ENCODE results near the gene OR52K2. TPM values are rescaled to one million over a fixed set of nuclear protein-coding genes. Genes with fewer than 3 reads are reported as not detected.

OR52K2 gene
- total RNA-seq, 1 donor = not detected

GRCh38 chr11:4455419-4455818 lies 6.3 kb downstream of the OR52K2 start:
- no peak overlapping the region for H3K4me2 ChIP-seq (ENCODE audit: insufficient read depth, low read length)
- no peaks in the 10 kb centered on the region for H3K79me2 ChIP-seq (ENCODE audit: insufficient read depth, low read length)
- no peaks in the 10 kb centered on the region for H3K27me3 ChIP-seq (ENCODE audit: insufficient read depth, low read length)
- TF ChIP-seq CTCF (IDR thresholded peaks at IDR 0.05; ENCODE audit: extremely low read depth, low read depth, low read length) = no peak
- H4K20me1 ChIP-seq (ENCODE audit: insufficient read depth, low read length) = no peaks in the 10 kb centered on the region
- DNase-seq (ENCODE audit: insufficient read length, low spot score, missing footprints) = no peak
- no peaks in the 10 kb centered on the region for H3K36me3 ChIP-seq (ENCODE audit: insufficient read depth, low read length)
- no peak overlapping the region for H3K27ac ChIP-seq (ENCODE audit: low read depth, low read length)
- no peaks in the 10 kb centered on the region for H3K9me3 ChIP-seq (ENCODE audit: low read depth, low read length)
- no peak overlapping the region for H2AFZ ChIP-seq (ENCODE audit: low read length)
- H3K4me1 ChIP-seq (ENCODE audit: insufficient read depth, low read length) = no peaks in the 10 kb centered on the region
- no peak overlapping the region for H3K4me3 ChIP-seq (ENCODE audit: insufficient read depth, low read length)

GRCh38 chr11:4459500-4459899 lies 10.4 kb downstream of the OR52K2 start:
- Histone ChIP-seq H3K79me2 (ENCODE audit: insufficient read depth, low read length) (no peaks in the 10 kb centered on the region), H3K27me3 (ENCODE audit: insufficient read depth, low read length) (no peaks in the 10 kb centered on the region), H4K20me1 (ENCODE audit: insufficient read depth, low read length) (no peaks in the 10 kb centered on the region), H2AFZ (ENCODE audit: low read length) (no peak overlapping the region), H3K9me3 (ENCODE audit: low read depth, low read length) (peaks cover 3% of the 10 kb centered on the region), H3K27ac (ENCODE audit: low read depth, low read length) (no peak overlapping the region), H3K4me1 (ENCODE audit: insufficient read depth, low read length) (no peaks in the 10 kb centered on the region), H3K36me3 (ENCODE audit: insufficient read depth, low read length) (no peaks in the 10 kb centered on the region), H3K4me3 (ENCODE audit: insufficient read depth, low read length) (no peak overlapping the region), H3K4me2 (ENCODE audit: insufficient read depth, low read length) (no peak overlapping the region)
- DNase-seq (ENCODE audit: insufficient read length, low spot score, missing footprints) = no peak
- TF ChIP-seq CTCF (IDR thresholded peaks at IDR 0.05; ENCODE audit: extremely low read depth, low read depth, low read length) = no peak

GRCh38 chr11:4460151-4460550 lies 11.1 kb downstream of the OR52K2 start:
- Histone ChIP-seq H3K9me3 (ENCODE audit: low read depth, low read length) (peaks cover 3% of the 10 kb centered on the region), H4K20me1 (ENCODE audit: insufficient read depth, low read length) (no peaks in the 10 kb centered on the region), H3K79me2 (ENCODE audit: insufficient read depth, low read length) (no peaks in the 10 kb centered on the region), H3K4me2 (ENCODE audit: insufficient read depth, low read length) (no peak overlapping the region), H3K27me3 (ENCODE audit: insufficient read depth, low read length) (no peaks in the 10 kb centered on the region), H2AFZ (ENCODE audit: low read length) (no peak overlapping the region), H3K27ac (ENCODE audit: low read depth, low read length) (no peak overlapping the region), H3K36me3 (ENCODE audit: insufficient read depth, low read length) (no peaks in the 10 kb centered on the region), H3K4me3 (ENCODE audit: insufficient read depth, low read length) (no peak overlapping the region), H3K4me1 (ENCODE audit: insufficient read depth, low read length) (no peaks in the 10 kb centered on the region)
- no peak for DNase-seq (ENCODE audit: insufficient read length, low spot score, missing footprints)
- TF ChIP-seq CTCF (IDR thresholded peaks at IDR 0.05; ENCODE audit: extremely low read depth, low read depth, low read length) = no peak

GRCh38 chr11:4464216-4465159 lies 15.4 kb downstream of the OR52K2 start:
- Histone ChIP-seq H3K27me3 (ENCODE audit: insufficient read depth, low read length) (no peaks in the 10 kb centered on the region), H3K27ac (ENCODE audit: low read depth, low read length) (no peak overlapping the region), H3K79me2 (ENCODE audit: insufficient read depth, low read length) (no peaks in the 10 kb centered on the region), H3K9me3 (ENCODE audit: low read depth, low read length) (peaks cover 3% of the 10 kb centered on the region), H4K20me1 (ENCODE audit: insufficient read depth, low read length) (no peaks in the 10 kb centered on the region), H3K36me3 (ENCODE audit: insufficient read depth, low read length) (no peaks in the 10 kb centered on the region), H3K4me3 (ENCODE audit: insufficient read depth, low read length) (no peak overlapping the region), H3K4me1 (ENCODE audit: insufficient read depth, low read length) (no peaks in the 10 kb centered on the region), H3K4me2 (ENCODE audit: insufficient read depth, low read length) (no peak overlapping the region), H2AFZ (ENCODE audit: low read length) (peak overlapping the region; percentile 41)
- no peak for TF ChIP-seq CTCF (IDR thresholded peaks at IDR 0.05; ENCODE audit: extremely low read depth, low read depth, low read length)
- DNase-seq (ENCODE audit: insufficient read length, low spot score, missing footprints) = no peak

Measured in osteoblast (primary cell).